Measurements from ENCODE around the gene NUP62. TPM values are rescaled to one million over a fixed set of nuclear protein-coding genes. Genes with fewer than 3 reads are reported as not detected.

The NUP62 gene
- total and polyA plus RNA-seq, 8 donors, result 39.2 to 66.2 (median 60.0) TPM

DNA sequence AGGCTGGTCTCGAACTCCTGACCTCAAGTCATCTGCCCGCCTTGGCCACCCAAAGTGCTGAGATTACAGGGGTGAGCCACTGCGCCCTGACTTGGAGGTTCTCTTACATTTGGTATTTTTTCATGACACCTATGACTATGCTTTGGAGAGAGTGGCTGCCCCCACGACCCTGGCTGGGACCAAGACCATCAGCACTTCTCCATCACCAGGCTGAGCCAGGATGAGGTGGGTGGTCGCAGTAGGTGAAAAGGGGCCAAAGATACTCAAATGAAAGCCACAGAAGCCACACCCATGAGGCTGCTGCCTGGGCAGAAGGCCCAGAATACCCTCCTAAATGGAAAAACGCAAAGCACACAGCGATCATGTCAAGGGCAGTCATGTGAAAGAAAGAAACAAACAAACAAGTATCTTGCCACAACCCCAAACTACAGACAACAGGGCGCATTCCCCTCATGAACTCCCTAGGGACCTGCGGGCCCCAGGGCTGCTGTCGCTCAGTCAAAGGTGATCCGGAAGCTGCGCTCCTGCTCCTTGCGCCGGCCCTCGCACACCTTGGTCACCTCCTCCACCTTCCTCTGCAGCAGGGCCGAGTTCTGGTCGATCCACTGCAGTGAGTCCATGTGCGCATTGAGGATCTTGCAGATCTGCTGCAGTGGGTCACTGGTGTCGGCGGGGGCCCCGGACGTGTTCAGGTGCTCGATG is 21.4 kb downstream of the NUP62 start:
- H3K27ac ChIP-seq, result no peak overlapping the region
- peaks cover 4 to 45% of the 10 kb centered on the region in 2 donors for H3K4me1 ChIP-seq
- no peaks in the 10 kb centered on the region for H3K9me3 ChIP-seq
- no peak for DNase-seq
- H3K27me3 ChIP-seq, result no peaks in the 10 kb centered on the region
- TF ChIP-seq, protein P1, sequence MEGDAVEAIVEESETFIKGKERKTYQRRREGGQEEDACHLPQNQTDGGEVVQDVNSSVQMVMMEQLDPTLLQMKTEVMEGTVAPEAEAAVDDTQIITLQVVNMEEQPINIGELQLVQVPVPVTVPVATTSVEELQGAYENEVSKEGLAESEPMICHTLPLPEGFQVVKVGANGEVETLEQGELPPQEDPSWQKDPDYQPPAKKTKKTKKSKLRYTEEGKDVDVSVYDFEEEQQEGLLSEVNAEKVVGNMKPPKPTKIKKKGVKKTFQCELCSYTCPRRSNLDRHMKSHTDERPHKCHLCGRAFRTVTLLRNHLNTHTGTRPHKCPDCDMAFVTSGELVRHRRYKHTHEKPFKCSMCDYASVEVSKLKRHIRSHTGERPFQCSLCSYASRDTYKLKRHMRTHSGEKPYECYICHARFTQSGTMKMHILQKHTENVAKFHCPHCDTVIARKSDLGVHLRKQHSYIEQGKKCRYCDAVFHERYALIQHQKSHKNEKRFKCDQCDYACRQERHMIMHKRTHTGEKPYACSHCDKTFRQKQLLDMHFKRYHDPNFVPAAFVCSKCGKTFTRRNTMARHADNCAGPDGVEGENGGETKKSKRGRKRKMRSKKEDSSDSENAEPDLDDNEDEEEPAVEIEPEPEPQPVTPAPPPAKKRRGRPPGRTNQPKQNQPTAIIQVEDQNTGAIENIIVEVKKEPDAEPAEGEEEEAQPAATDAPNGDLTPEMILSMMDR (IDR thresholded peaks at IDR 0.05), result no peak
- no peak overlapping the region for H3K4me3 ChIP-seq
- ATAC-seq, result no peak
- H3K36me3 ChIP-seq, result peaks cover 0 to 58% of the 10 kb centered on the region in 2 donors
- intact Hi-C loops (cut with DNase I), result no loop called here

DNA sequence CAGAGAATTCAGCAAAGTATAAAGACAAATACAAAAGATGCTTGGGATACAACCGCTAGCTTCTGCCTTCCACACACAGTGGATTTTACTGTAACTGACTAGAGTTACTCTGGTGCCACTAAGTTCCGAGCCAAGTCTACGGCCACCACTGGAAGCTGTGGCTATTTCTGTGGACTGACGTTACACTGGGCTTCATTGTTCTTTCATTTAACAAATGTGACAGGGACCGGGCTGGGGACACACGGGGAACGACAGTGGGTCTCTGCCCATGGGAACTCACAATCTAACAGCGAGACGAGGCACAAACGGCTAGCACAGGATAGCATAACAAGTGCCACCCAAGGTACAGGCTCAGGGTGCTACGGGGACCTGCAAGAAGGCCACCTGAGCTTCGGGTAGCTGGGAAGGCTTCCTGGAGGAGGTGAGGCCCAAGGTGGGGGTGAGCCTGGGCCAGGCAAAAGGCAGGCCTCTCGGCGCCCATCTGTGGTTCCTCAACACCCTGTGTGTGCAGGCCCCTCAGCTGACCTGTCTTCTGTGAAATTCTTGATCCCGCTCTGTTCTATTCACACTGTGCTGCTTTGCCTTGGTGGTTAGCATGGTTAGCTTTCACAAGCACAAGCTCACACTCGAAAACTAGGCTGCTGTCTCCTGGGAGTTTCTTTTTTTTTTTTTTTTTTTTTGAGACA is 22.3 kb downstream of the NUP62 start:
- no peak overlapping the region for H3K27ac ChIP-seq
- no peaks in the 10 kb centered on the region for H3K27me3 ChIP-seq
- DNase-seq, result no peak
- H3K36me3 ChIP-seq, result peaks cover 0 to 50% of the 10 kb centered on the region in 2 donors
- H3K4me3 ChIP-seq, result no peak overlapping the region
- TF ChIP-seq, protein P1 (IDR thresholded peaks at IDR 0.05), result no peak
- no peak for ATAC-seq
- intact Hi-C loops (cut with DNase I), result no loop called here
- no peaks in the 10 kb centered on the region for H3K9me3 ChIP-seq
- peaks cover 4 to 37% of the 10 kb centered on the region in 2 donors for H3K4me1 ChIP-seq

GRCh38 chr19:49904136-49904535 is 25.2 kb downstream of the NUP62 start:
- H3K27me3 ChIP-seq, result no peaks in the 10 kb centered on the region
- H3K27ac ChIP-seq, result peak overlapping the region in 1 of 2 donors; percentile 37
- peaks cover 0 to 16% of the 10 kb centered on the region in 2 donors for H3K4me1 ChIP-seq
- peaks cover 0 to 32% of the 10 kb centered on the region in 2 donors for H3K36me3 ChIP-seq
- H3K4me3 ChIP-seq, result no peak overlapping the region
- DNase-seq (no peak), ATAC-seq (no peak)
- intact Hi-C loops (cut with DNase I), result no loop called here
- H3K9me3 ChIP-seq, result no peaks in the 10 kb centered on the region
- TF ChIP-seq, protein P1 (IDR thresholded peaks at IDR 0.05), result no peak

- ATAC-seq, result peak; percentile 62
- H3K4me3 ChIP-seq, result peak within 1 kb of the TSS in 1 of 2 donors; percentile 14
Measured at GRCh38 chr19:49896863-49897621, 32.3 kb downstream of the NUP62 start, which contains the start of gene IL4I1. Gene IL4I1, minus strand, starts transcription at chr19:49896887. Its CDS starts 727 bp downstream, at chr19:49896160.

More at GRCh38 chr19:49896863-49897621, 32.3 kb downstream of the NUP62 start, which contains the start of gene IL4I1:
- peak in 1 of 4 donors; percentile 68 for DNase-seq
- Histone ChIP-seq H3K9me3 (no peaks in the 10 kb centered on the region), H3K27me3 (no peaks in the 10 kb centered on the region), H3K27ac (peak within 1 kb of the TSS; percentile 59 to 75), H3K4me1 (peaks cover 7 to 27% of the 10 kb centered on the region in 2 donors), H3K36me3 (no peaks in the 10 kb centered on the region)
- intact Hi-C loops (cut with DNase I), result no loop called here
- TF ChIP-seq, protein P1 (IDR thresholded peaks at IDR 0.05), result no peak

Data from left lung (tissue), 10 donors.